Right renal pelvis (tissue), 4 donors: ENCODE data around the gene B3GALT5. TPM values are rescaled to one million over a fixed set of nuclear protein-coding genes. Genes with fewer than 3 reads are reported as not detected.
"Not testable (repeated sequence)": the region's sequence is repeated elsewhere in the genome, so short reads cannot be mapped to it uniquely, and the experiment has no call there.

Experiments used
- DNase-seq, 4 donors: peaks; one replicate each; pipeline ENCODE4 v3.0.0-alpha.2; 2013; ENCODE audit warnings: low read depth in 4 of 4, low spot score in 3 of 4, missing footprints in 1 of 4
- polyA plus RNA-seq, 4 donors: library from polyadenylated mRNA; unstranded; fragments of 120-200 nt; gene quantifications; one replicate each; pipeline ENCODE4 v1.2.1, GENCODE V29; 2013; ENCODE audit not compliant: insufficient read length in 4 of 4

B3GALT5 gene, protein sequence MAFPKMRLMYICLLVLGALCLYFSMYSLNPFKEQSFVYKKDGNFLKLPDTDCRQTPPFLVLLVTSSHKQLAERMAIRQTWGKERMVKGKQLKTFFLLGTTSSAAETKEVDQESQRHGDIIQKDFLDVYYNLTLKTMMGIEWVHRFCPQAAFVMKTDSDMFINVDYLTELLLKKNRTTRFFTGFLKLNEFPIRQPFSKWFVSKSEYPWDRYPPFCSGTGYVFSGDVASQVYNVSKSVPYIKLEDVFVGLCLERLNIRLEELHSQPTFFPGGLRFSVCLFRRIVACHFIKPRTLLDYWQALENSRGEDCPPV
- 1 to 10 TPM; 1.4 to 1.9 (median 1.5) TPM for polyA plus RNA-seq

DNA sequence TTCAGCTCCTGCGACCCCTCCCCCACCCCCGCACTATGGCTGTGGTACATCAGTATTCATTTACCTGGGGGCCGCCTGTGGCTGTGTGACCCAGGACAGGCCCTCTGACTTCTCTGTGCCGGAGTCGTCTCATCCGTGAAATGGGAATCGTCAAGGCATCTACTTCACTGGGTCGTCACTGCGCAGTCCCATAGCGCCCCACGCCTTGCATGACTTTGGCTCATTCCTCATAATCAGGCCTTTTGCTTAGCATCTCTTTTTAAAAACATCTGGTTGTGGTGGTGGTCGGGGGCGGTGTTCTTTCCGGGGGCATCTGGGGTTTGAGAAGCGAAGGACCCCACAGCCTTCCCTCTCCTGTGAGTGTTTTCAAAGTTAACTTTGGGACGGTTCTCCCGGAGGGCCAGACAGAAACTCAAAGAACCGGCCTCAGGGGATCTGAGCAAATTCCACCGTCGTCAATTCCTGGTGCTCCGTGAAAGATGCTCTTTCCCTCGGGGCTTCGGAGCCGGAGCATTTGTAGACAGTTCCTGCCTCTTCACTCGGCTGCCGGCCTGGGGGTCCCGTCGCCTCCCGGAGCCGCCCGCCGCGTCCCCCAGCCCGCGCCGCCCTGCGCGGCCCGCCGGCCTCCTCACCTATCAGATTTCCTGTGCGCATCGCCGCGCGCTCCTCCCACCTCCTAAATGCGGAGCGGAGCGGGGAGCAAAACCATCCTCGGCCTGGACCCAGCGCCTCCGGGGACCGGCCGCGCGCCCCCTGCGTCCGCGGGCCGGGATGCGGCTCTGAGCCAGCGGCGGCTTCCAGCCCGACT lies at the start of gene B3GALT5:
Gene B3GALT5 (plus strand): TSS at position 708 of the 808 bp plus-strand sequence. CDS start 47,620 bp downstream, outside the sequence.
- peak in 2 of 4 donors; percentile 39 to 43 for DNase-seq

DNA sequence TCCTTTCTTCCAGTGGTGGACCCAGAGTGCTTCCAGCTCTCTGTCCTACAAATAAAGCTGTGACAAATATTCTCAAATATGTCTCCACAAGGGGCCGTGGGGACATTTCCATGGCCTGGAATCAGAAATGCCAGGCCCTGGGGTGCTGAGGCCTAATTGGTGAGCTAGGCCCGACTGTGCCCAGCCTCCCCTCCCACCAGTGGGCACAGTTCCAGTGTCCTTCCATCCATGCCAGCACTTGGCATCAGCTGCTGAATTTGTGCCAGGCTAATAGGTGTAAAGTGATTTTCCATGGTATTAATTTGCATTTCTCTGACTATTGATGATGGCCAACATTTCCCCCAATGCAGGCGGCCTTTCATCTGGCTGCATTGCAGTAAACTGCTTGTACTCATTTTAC lies 48.5 kb upstream of the B3GALT5 start:
- DNase-seq: no peak

DNA sequence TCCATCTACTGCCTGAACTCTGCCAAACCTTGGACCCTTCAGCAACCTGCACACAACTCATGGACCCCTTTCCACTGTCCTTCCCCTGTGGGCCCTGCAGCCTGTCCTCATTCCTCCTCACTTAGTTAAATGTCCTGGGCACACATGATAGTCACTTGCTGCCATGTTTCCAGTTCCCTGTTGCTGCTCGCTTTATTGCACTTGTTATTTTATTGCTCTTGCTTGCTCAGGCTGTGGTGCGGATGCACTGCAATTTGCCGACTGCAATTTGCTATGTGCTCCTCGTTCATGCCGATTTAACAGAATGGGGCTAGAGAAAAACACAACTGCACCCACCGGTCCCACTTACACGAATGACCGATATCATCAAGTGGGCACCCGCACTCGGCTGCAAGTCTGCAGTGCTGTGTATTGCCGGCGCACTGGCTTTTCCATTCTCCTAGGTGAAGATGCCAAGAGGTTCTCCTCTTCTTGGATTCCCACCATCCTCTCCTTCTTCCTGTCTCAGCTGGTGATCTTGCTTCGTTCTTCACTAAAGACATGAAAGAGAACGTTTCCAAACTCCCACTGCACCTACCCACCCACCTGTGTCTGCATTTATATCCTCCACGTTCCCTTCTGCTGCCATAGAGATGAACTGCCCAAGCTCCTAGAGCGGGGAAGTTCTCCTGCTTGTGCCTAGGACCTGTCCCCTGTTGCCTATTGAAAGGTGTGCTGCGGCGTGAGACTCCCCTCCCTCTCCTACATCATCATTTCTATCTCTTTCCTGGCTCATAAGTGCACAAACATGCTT lies 45.4 kb upstream of the B3GALT5 start:
- no peak for DNase-seq

DNA sequence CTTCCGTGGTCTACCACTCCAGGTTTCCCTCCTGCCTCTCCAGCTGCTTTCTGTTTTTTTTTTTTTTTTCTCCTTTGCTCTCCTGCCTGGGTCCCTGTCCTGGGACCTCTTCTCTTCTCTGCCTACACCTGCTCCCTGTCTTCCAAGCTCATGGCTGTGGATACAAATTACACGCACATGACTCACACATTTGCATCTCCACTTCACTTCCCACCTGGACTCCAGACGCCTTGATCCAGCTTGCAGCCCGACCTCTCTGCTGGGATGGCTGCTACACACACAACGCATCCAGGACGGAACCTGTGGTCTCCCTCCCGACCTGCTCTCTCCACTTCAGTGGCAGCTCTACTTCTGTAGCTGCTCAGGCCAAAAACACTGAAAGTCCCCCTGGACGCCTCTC lies 44.4 kb upstream of the B3GALT5 start:
- DNase-seq: no peak

DNA sequence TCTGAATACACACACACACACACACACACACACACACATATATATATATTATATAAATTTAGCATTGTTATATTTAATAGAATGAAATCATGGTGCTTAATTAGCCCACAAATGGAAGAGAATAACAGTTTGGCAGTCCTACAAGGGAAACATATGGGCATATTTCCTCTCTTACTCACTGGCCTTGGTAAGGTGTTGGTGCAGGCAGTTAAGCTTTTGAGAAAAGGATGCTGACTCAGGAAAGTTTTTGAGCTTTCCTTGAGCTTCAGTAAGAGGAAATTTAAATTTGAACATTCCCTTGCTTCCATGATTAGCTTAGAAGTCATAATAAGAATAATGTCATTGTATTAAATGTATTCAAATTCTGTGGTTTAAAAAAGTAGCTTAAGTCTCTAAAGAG lies 37.0 kb upstream of the B3GALT5 start:
- DNase-seq: no peak

DNA sequence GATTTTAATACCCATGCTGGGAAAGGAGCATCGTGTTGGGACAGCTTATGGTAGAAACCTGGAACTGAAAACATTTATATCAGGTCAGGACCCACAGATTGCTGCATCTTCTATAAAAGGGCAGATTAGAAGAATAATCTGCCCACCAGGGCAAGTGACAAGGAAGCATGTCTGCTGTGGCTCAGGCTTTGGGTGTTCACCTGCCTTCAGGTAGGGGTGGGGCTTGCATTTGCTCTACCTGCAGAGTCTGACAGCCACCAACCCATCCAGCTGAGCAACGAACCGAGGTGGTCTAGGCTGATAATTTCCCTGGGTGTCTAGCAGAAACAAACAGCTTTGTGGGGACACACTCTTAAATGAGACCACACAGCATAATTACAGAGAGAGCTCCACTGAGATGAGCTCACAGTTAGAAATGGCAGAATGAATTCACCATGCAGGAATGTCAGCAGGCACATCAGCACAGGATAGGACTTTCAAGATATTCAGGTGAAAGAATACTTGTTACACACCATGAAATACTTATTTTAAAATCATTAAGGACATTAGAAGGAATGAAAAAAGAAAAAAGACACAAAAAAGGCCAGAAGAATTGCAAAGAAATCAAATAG lies 36.1 kb upstream of the B3GALT5 start:
- no peak for DNase-seq

DNA sequence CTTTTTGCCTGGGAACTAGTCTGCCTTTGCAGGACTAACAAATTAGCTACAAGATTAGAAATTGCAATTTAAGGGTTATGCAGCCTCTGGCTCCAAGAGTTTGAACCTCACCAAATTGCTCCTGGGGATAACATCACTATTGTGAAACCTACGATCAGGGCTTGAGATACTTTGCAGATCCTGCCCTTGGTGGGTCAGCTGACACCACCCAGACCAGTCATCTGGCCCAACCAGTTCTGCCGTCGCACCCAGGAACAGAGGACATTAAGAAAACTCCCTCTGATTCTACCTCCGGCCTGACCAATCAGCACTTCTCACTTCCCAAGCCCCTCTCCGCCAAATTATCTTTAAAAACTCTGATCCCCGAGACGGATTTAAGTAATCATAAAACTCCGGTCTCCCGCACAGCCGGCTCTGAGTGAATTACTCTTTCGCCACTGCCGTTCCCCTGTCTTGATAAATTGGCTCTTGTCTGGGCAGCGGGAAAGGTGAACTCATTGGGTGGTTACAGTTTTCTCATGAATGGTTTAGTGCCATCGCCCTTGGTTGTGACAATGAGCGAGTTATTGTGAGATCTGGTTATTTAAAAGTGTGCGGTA lies 32.9 kb upstream of the B3GALT5 start:
- no peak for DNase-seq

DNA sequence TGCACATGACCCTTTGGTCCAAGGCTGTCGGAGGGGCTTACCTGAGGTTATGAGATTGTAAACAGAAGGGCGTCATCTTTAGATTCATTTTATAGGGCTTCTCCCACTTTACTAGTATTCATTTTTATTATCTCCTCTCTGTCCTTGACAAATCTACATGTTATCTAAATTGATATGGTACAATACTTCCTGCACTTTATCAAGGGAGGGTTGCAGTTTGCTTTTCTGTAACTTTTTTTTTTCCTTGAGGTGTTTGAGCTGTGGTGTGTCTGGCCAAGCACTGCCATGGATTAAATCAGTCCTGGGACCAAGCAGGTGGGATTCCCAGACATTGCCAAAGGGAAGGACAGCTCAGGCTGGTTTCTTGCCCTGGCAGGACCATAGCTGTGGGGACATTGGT lies 32.0 kb upstream of the B3GALT5 start:
- no peak for DNase-seq

DNA sequence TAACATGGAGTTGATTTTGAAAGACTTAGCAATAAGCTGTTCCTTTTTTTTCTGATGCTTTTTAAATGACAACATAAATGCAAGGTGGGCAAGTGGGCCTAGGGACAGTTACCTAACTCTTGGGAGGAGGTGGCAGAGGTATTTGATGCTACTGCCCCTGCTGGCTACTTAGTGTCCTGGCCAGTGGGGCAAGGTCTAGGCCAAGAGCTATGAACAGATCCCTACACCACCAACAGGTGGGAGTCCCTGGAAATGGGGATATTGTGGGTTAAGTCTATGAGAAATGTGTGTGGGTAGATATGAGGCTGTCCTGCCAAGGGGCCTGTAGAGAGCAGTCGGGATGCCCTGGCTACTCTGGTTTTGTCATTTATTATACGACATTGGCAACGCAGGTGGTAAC lies 31.3 kb upstream of the B3GALT5 start:
- DNase-seq: no peak

DNA sequence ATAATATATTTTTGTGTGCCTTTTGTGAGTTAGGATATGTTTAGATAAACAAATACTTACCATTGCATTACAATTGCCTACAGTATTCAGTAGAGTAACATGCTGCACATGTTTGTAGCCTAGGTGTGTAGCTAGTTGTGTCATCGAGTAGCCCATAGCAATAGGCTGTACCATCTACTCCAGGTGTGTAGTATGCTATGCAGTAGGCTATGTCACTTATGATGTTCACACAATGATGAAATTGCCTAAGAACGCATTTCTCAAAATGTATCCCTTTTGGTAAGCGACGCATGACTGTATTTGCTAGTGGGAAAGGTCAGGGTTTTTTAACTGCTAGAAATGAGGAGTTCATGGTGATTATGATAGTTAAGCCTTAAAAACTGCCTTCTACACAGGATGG lies 30.0 kb upstream of the B3GALT5 start:
- DNase-seq: no peak

DNA sequence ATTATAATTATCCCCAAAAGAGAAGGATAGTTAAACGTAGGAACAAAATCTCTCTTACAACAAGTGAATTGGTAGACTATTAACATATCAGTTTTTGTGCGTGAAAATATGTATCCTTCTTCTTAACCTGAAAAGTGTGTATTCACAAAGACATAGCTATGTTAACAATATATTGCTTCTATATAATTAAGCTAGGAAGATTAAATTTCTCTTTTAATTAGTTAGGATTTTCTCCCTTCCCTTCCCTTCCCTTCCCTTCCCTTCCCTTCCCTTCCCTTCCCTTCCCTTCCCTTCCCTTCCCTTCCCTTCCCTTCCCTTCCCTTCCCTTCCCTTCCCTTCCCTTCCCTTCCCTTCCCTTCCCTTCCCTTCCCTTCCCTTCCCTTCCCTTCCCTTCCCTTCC lies 29.2 kb upstream of the B3GALT5 start:
- not testable (repeated sequence) for DNase-seq

DNA sequence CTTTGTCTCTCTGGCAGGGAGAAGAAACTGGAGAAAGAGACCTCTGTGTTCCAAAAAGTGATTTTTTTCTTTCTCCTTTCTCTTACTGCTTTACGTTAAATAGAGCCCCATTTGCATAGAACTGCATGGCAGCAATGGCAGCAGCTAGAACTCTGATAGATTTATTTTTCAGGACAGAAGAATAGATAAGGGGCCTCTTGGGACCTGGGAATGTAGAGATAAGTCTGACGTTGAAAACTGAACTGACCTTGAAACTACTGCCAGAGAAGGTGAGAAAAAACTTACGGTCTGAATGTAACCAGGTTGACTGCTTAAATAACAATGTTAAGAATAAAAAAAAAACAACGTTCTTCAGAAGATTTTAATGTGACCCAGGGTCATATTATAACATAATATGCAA lies 25.4 kb upstream of the B3GALT5 start:
- DNase-seq: no peak

DNA sequence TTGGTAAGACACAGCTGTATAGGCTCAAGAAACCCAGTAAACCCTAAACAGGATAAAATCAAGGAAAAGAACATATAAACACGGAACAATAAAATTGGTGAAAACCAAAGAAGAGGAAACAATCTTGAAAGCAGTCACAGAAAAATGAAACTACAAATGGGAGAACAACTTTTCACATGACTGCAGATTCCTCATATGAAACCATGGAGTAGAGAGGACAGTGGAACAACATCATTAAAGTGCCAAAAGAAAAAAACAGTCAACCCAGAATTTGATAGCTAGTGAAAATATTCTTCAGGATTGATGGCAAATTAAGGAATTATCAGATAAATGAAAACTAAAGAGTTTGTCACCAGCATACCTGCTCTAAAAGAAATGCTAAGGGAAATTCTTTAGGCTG lies 23.9 kb upstream of the B3GALT5 start:
- no peak for DNase-seq

DNA sequence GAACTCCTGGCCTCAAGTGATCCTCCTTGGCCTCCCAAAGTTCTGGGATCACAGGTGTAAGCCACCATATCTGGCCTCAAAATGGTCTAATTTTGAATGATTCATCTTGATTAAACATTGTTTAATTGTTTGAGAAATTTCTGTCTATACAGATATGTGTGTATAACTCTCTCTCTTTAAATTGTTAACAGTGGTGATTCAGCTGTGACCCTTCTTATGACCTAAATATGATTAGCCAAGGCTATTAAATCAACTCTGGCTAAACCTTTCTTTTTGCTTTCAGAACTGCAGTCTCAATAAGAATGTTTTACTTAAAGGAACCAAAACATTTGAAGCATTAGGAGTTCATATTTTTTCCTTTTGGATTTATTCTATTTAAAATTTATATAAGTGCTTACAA lies 19.2 kb upstream of the B3GALT5 start:
- DNase-seq: no peak

DNA sequence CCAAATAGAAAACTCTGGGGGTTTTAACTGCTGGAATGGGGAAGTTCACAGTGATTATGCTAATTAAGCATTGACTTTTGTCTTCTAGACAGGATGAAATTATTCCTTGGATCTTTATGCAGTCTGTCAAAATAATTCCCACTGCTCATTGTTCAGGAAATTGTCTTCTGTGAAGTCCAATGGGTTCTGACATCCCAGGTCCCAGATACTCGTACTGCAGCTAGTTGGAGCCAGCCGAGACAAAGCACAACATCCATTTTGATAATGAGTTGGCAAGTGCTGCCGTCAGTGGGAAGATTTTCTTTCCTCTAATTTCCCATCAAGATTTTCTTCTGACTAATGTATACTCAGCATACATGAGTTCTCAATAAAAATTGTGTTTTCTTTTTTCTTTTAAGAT lies 17.3 kb upstream of the B3GALT5 start:
- no peak for DNase-seq

DNA sequence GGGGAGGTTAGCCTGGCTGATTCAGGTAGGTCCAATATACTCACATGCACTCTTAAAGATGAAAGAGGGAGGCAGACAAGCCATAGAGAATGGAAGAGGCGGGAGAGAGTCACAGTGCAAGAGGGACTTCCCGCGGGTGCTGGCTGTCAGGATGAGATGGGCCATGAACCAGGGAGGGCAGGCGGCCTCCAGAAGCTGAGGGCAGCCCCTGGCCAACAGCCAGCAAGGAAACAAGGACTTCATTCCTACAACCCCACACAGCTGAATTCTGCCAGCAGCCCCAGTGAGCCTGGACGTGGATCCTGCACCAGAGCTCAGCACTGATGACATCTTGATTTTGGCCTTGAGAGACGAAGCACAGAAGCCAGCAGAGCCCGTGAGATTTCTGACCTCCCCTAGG lies 15.1 kb upstream of the B3GALT5 start:
- DNase-seq: no peak

DNA sequence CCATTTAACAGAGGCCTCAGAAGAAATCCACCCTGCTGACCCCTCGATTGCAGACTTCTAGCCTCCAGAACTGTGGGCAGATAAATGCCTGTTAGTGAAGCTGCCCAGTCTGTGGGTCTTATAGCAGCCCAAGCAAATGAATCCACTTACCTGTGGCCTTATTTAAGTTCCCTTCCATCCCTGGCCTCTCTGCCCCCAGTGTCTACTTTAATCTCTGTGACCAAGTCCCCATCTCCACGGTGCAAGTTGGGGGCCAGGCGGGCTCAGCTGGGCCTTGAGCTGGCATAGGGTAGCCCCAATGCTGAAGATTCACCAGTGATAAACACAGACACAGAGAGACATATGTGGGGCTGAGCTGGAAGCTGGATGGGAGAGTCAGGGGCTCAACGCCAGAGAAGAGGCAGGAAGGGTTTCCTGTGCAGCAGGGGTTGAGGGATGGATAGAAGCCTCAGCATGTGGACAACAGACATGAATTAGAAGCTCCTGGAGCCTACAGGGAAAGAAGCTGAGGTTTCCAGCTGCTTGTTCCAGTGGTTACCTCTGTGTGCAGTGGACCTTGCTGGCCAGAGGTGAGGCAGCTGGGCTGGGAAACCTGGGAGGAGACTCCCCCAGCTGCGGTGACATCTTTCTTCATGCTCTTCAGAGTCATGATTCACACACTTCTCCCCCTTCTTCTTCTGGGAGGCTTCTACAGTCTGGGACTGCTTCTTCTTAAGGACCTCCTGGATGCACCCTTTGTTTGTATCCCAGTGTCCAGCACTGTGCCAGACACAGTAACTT lies 13.4 kb upstream of the B3GALT5 start:
- no peak for DNase-seq

DNA sequence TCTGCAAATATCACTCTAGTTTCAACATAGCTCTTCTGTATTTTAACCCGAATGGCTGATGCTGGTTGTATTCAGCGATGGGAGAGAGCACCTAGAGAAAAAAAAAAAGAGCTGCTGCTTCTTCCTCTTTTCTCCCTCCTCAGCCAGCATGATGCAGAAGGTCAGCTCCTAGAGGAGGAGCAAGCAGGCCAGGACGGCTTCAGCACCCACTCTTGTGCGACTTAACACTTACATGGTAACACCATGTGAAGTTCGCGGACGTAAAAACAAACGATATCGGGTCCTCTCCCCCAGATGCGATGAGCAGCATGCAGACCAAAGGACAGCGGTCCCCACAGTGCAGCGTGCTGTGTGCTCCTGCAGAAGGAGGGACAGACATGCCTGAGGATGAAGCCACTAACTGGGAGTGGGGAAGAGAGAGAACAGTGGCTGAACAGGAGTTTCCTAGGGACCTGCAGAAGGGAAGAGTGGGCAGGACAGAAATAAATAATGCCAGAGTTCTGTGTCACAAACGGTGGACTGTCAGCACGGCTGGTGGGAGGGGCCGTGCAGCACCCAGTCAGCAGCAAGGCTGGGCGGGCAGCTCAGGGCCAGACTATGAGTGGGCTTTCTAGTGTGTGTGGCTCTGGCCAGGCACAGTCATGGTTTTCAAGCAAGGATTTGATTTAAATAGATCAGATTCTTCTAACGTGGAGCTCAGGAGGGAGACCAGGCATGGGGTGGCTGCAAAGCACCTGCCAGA lies 11.4 kb upstream of the B3GALT5 start:
- no peak for DNase-seq
